ENCODE data around the gene SEMA5A.
A peak's percentile ranks its signal among the peaks of the same experiment; 100 is the strongest.

The SEMA5A gene

DNA sequence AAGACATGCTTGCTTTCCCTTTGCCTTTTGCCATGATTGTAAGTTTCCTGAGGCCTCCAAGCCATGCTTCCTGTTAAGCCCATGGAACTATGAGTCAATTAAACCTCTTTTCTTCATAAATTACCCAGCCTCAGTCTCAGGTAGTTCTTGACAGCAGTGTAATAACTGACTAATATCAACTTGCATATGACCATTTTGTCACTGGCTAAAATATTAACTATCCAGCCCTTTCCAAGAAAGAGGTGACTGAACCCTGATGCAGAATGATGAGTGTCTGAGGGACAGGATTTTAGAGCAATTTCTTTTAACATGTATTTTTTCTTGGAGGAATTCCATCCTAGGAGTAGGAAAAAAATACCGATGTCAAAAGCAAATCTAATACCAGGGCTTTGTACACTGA, 266.1 kb downstream of the SEMA5A start:
- no peak for DNase-seq (ENCODE audit: low read depth, low spot score)

- DNase-seq (ENCODE audit: low read depth, low spot score) = no peak
Measured at GRCh38 chr5:9278921-9279603, 266.8 kb downstream of the SEMA5A start.

DNA sequence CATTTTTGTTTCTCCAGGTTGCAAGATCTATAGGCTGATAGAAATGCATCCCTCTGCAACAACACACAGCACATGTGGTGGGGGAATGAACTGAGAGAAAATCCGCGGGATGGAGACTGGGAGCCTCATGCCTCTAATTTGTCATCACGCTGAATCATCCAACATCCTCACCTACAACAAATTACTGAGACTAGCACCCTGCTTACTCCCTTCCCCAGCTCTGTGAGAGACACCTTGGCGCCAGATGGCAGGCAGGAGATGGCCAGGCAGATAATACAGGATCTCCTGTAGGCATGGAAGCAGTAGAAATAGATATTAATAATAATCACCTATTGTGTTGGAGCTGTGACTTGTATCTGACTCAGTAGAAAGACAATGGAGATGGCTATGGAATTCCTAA, 276.9 kb downstream of the SEMA5A start:
- DNase-seq (ENCODE audit: low read depth, low spot score) = no peak

- no peak for DNase-seq (ENCODE audit: low read depth, low spot score)
Measured at GRCh38 chr5:9268226-9268625, 277.6 kb downstream of the SEMA5A start.

GRCh38 chr5:9265441-9266287, 280.2 kb downstream of the SEMA5A start:
- DNase-seq (ENCODE audit: low read depth, low spot score) = peak; percentile 88

- no peak for DNase-seq (ENCODE audit: low read depth, low spot score)
Measured at GRCh38 chr5:9264301-9264700, 281.6 kb downstream of the SEMA5A start.

DNA sequence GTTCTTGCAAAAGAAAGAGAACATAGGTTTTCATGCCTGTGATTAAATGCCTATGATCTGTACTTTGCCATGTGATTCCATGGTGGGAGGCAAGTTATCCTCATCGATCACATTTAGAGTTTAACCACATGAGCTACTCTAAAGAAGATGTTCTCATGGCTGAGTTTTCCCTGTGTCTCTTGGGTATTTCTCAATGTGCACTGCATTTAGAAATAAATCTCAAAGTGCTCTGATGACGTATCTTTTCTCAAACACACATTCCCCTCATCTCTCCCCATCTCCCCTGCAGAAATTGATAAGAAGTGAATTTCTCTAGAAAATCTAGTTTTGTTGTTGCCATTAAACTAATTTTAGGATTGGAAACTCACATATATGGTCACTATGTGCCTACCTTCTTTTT, 282.2 kb downstream of the SEMA5A start:
- DNase-seq (ENCODE audit: low read depth, low spot score) = no peak

DNA sequence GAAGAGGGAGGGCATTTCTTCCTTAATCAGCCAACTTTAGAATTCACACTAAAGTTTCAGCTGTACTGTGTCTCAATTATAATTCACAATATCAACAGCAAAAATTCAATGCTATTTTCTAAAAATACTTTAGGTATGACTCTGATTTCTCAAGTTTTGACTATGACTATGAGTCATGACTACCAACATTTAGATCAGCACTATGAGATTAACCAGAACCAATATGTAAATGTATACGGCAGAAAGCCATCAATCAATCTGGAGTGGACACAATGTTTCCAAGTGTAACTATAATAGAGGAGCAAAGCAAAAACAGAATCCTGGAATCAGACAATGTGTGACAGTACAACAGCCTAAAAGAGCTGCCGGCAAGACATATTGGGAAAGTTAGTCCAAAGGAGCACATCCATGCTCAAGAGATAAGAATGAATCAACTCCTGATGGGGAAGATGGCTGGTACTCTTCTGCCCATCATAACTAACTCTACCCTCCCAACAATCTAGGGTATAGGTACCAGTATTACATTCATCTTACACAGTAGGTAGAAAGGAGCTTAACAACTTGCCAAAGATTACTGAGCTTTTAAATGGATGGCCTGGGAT, 294.4 kb downstream of the SEMA5A start:
- DNase-seq (ENCODE audit: low read depth, low spot score) = no peak

DNA sequence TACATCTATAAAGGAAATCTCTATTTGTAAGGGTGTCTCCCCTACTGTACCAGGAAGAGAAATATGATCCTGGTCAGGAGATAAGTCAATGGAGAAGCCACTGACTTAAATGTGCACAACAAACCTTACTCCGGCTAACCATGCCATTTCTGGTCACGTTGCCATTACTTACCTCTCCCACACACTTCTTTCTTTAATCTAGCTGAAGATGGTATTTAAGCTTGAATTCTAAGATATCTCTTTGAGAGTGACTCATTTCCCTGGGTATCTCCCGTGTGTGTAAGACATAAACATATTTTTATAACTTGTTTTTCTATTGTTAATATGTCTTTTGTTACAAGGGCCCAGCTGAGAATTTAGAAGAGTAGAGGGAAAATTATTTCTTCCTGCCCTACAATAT, 296.6 kb downstream of the SEMA5A start:
- no peak for DNase-seq (ENCODE audit: low read depth, low spot score)

- no peak for DNase-seq (ENCODE audit: low read depth, low spot score)
Measured at GRCh38 chr5:9245071-9245470, 300.8 kb downstream of the SEMA5A start.

DNA sequence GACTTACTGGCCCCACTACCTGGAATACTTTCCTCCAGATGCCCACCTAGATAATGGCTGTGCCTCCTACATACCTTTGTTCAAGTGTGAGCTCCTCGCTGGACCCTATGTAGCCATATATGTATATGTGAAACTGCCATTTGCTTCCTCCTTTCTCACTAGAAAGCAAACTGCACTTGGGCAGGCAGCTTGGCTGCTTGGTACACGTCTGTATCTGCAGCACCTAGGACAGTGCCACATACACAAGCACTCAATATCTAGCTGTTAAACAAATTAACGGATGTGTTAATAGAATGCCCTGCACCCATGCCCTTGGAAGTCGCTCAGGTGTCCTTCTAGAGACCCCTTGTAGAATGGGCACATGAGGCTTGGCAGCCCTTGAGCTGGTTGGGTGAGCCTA, 301.5 kb downstream of the SEMA5A start:
- no peak for DNase-seq (ENCODE audit: low read depth, low spot score)

DNA sequence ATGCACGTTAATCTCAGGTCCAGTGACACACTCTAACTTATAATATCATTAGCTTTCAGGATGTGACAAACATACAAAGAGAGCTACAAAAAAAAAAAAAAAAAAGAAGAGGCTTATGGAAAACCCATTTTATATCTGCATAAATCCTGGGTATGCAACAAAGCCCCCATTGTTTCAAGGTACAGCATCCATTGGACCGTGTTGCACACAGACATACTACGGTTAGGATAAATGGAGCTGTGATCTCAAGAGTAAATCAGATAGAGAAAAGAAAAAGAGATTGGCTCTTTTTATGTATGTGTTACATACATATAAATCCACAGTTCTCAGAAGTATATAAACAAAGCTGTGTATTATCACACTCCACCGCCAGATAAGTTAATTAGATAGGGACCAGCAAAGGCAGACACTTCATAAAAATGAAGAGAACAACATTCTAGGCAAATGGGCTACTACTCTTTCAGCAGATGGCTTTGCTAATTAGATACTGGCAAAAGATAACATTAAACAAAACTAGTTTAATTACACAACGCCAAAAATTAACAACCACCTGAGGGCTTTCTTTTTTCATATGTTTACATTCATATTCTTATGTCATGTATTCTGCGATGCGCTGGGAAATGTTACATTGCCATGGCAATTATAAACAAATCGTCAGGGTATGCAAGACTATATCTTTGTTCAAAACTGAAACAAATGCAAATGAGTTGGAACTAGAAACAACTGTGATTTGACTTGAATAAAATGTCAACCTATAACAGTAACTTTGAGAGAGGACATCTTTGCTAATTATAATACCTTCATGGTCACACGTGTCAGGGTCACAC, 304.2 kb downstream of the SEMA5A start:
- no peak for DNase-seq (ENCODE audit: low read depth, low spot score)

GRCh38 chr5:9240431-9240830, 305.4 kb downstream of the SEMA5A start:
- DNase-seq (ENCODE audit: low read depth, low spot score) = no peak

DNA sequence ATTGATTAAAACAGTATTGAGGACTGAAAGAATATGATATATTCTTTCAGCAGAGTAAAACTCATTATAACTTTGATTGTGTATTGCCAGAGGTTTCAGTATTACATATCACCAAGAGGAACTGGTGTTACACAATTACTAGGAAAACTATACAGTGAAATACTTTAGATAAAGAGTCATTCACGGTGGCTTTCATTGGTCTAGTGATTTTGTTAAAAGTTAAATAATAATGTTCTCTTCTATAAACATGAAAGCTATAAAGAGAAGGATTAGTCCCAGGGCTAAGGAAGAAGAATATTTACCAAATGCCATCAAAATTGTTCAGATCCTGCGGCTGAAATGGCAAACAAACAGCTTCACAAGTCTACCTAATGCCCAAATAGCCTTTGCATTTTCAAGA, 306.2 kb downstream of the SEMA5A start:
- DNase-seq (ENCODE audit: low read depth, low spot score) = no peak

DNA sequence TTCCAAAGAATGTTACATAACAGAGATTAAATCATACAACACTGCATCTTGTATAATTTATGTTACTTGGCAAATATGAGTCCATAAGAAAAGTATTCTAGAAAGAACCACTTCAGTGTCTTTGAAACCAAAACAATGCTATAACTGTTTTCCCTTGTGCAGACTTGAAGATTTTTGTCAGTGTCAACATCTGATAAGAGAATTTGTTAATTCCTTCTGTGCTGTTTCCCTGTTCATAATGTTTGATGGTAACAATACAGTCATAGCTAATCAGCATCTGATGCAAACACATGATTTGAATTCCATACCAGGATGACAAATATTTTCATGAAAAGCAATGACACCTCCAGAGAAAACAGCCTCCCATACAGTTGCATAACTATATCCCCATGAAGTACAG, 306.8 kb downstream of the SEMA5A start:
- no peak for DNase-seq (ENCODE audit: low read depth, low spot score)

GRCh38 chr5:9233712-9234111, 312.2 kb downstream of the SEMA5A start:
- DNase-seq (ENCODE audit: low read depth, low spot score) = no peak

DNA sequence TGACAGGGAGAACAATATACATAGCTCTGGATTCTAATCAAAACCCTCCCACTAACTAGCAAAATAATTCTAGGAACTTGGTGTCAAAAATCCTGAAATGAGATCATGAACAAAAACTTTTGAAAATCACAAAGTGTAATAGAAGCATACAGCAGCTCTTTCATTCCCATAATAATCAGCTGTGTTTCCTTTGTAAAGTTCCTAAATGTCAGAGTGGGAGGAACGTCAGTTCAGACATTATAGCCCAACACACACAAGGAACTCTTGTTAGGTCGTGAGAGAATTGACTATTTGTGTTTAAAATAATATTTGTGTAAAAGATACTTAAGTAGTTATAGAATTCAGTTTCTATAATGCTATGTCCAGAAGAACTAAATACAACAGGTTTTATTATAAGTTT, 312.8 kb downstream of the SEMA5A start:
- DNase-seq (ENCODE audit: low read depth, low spot score) = no peak

DNA sequence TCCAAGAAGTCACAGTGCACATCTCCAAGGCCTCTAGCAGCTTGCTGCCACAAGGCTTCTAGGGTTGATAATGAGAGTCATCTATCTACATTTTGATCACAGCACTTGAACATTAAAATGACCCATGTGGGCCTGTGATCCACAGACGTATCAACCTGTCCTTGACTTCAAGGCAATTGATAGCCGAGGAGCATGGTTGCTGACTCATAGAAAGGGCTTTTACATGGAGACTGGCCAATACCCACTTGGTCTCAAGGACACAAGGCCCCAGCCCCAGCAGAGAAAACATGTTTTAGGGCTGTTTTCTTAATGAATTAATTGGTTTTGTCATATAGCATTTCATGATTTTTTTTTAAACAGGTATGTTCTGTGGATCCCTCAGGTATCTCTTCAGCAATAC, 314.0 kb downstream of the SEMA5A start:
- no peak for DNase-seq (ENCODE audit: low read depth, low spot score)

- no peak for DNase-seq (ENCODE audit: low read depth, low spot score)
Measured at GRCh38 chr5:9230355-9230754, 315.5 kb downstream of the SEMA5A start.

DNA sequence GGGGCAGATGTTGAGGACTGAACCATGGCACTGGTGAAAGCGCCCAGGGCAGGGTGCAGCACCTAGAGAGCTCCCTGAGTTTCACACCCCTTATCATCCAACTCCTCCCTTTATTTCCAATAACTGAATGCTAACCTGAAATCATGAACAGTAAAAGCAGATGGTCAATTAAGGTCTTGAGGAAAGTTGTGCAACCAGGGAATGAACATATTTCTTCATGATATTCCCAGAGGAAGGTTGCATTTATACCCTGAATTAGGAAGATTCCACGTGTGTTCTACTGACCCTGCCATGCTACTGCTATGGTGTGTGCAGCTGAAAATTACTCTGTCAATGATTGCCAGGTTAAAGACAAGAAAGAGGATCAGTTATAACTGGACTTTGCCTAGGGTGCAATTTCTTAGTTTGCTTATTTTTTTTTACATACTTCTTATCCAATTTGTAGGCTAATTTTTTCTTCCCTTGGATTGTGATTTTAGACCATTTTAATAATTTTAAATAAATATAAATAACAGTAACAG, 319.8 kb downstream of the SEMA5A start:
- no peak for DNase-seq (ENCODE audit: low read depth, low spot score)

DNA sequence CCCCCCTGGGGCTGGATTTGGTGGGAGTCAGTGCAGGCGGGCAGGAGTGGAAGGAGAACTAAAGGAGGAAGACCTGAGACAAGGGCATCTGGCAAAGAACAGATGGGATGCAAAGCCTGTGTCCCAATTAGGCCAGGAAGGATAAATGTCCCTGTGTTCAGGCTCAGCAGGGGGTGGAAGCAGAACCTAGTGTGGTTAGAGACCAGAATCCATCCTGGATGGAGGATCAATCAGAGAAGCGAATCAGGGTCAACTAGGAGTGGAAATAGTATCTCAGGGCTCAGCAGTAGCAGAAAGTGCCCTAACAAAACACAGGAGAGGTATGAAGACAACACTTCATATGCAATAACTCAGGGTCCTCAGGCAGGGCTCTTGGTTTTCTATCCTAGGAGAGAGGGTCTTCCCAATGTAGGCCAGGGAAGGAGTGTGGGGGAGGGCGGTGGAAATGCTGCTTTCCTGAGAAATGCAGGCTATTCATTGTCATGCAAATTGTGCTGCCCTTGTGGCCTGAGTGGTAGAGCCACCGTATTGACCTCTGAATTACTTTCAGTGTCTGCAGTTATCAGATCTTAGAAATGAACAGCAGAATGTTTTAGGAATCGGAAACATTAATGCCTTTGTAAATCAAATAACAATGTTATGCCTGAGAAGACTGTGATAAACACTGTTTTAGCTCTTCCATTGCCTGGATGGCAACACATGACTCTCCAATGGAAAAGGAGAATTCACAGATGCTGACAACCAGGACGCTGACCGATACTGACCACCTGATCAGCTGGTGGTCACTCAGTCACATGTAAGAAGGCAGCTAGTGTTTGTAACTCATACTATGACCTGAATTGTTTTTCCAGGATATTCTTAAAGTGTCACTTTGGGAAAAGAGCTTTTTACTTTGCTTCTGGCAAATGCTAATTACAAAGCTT, 323.6 kb downstream of the SEMA5A start:
- no peak for DNase-seq (ENCODE audit: low read depth, low spot score)
